GM08714 (cell line): ENCODE measurements around the gene RNLS.

ENCODE experiments used
- H3K4me3 ChIP-seq: fragments of 200-500 bp; sonication (Bioruptor generic); 2 replicates; pipeline ENCODE4 v1.5.1; 2014; ENCODE audit warnings: mild to moderate bottlenecking, low read length, inconsistent platforms
- ZNF274 ChIP-seq: IDR thresholded peaks from 2 replicates; pipeline ENCODE4 v1.6.1; 2012; ENCODE audit warnings: mild to moderate bottlenecking, low read depth, low read length

Gene RNLS

DNA sequence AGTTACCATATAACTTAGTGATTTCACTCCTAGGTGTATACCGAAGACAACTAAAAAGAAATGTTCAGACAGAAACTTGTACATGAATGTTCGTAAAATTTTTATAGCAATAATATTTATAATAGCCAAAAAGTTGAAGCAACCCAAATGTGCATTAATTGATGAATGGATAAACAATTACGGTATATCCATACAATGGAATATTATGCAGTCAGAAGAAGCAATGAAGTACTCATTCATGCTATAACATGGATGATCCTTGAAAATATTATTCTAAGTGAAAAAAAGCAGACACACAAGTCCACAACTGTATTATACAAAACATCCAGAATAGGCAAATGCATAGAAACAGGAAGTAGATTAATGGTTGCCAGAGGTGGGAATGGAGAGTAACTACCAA, 183.9 kb downstream of the RNLS start:
- no peak for TF ChIP-seq ZNF274
- H3K4me3 ChIP-seq = no peak overlapping the region

DNA sequence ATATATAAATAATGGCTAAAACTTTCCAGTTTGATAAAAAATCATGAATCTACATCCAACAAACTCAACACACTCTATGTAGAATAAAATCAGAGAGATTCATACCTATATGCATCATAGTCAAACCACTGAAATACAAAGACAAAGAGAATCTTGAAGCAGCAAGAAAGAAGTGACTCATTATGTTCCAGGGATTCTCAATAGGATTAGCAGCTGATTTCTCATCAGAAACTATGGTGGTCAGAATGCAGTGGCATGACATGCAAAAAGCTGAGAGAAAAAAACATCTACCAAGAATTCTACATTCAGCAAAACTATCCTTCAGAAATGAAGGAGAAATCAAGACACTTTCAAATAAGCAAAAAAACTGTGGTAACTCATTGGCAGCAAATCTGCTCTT, 187.4 kb downstream of the RNLS start:
- TF ChIP-seq ZNF274 = no peak
- H3K4me3 ChIP-seq = no peak overlapping the region

DNA sequence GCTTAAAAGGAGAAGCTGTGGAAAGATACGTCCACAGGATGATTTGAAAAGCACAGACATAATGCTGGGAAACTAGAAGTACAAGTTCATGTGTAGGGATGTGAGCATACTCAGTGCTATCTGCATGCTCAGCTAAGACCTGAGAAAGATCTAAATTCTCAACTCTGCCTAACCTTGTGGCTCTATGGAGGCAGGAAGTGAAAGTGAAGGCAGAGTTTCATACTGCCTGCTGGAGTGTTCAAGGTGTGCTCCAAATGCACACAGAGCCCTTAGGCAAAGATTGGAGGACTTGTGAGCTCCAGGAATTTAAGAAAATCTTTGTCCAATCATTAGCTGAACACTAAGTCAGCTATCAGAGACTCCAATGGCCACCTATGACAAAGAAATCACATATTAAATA, 190.9 kb downstream of the RNLS start:
- TF ChIP-seq ZNF274 = no peak

DNA sequence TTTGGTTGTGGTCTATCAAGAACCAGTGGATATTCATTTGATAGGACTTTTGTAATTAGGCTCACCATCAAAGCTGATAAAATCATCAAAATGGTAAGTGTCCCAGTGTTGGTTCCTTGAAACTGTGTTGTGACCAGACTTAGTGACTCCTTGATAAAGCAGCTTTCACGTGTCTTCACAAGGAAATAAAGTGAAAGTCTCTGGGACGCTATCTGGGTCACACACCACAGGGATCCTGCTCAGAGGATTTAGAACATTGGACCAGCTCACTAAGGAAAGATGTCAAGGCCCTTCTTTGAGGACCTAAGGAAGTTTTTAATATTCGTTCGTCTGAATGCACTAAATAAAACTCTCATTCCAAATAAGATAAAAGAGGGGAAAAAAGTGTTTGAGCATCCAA, 193.1 kb downstream of the RNLS start:
- H3K4me3 ChIP-seq = no peak overlapping the region
- TF ChIP-seq ZNF274 = no peak

More for the DNA sequence above, 190.9 kb downstream of the RNLS start:
- no peak overlapping the region for H3K4me3 ChIP-seq

DNA sequence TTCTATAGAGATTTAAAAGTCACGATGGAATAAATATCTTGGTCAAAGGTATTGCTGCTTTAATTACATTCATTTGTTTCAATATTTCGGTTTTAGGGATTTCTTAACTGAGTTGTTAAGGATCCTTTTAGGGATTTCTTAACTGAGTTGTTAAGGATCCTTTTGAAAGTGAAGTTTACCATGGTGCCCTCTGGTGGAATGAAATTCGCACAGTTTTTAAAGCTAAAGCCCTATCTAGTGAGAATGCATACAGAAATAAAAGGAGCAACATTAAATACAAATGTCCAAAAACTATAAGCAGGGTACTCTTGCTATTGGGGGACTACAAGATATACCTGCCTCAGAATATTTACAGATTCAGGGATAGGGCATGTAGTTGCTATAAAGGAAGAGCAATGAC, 193.7 kb downstream of the RNLS start:
- no peak for TF ChIP-seq ZNF274
- no peak overlapping the region for H3K4me3 ChIP-seq

DNA sequence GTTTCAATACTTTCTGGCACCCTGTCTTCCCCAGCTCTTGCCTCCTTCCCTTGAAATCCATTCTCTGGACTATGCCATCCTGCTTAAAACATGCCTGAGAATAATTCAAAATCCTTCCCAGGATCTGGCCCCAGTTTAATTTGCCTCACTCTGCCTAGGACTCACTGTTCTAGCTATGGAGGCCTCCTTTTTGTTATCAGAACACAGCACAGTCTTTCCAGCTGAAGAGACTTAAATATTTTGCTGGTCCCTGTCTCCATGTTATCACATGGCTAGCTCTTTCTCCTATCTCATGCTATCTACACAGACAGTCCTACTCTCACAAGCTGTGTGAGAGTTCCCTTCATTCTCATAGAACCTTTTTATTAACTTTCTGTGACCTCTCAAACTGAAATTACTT, 194.8 kb downstream of the RNLS start:
- H3K4me3 ChIP-seq = no peak overlapping the region; the same call in 1 of the 2 replicates
- TF ChIP-seq ZNF274 = no peak

DNA sequence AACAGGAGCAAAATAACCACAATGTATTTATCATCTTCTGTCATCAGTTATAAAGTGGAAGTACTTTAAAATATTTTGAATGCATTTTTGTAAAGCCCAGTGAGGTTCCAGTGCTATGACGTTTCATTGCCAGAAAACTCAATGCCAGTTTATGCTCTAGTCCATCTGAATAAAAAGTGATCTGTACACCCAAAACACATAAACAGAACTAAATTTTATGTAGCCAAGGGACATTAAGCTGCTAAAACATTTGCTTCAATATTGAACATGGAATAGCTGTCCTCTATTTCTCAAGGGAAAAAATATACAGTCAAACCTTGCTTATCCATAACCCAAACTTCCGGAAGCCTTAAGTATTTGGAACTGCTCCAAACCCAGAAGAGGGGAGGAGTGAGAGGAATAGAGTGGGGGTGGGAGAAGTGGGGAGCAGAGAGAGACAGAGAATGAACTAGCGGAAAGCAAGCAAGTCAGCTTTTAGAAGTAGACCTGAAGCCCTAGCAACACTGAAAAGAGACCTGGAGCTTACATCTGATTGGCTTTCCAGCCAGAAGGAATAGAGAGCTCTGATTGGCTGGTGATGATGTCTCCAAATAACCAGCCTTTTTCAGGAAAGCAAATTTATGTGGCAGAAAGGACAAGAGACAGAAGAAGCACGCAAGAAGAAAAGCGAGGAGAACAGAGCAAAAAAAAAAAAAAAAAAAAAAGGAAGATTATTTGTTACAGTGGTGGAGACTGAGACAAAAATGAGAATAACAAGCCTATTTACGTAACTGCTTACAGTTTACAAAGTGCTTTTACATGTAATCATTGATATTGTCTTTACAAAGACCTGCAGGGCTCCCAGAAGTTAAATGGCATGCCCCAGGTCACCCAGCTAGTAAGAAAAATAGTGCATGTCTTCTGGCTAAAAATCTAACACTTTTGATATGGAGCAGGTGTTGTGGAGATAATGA, 196.0 kb downstream of the RNLS start:
- no peak for TF ChIP-seq ZNF274
- peak overlapping the region; percentile 64; the same call in 1 of the 2 replicates for H3K4me3 ChIP-seq

DNA sequence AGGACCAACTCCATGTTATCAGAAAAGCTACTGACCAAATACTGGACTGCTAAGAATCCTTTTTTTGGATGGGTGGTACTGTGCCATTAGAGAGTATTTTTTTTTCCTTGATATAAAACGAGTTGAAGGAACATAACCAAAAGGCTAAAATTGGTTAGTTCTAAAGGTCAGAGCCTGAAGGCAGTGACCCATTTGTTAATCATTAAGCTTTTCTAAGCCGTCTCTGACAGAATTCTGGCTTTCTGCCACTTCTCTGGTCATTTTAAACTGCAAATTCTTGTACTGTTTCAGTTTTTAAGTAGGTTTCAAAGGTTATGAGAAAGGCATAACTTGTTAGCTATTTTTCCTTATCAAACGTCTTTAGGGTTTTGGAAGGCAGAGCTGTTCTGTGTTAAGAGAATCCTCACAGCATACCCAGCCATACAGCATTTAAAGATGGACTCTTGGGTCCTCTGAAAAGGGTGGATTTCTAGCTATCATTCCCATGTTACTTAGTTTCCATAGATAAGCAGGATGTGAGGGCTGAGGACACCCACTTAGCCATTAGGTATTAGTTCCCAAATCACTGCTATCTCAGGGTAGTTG, 196.8 kb downstream of the RNLS start:
- peak overlapping the region; percentile 59 for H3K4me3 ChIP-seq
- no peak for TF ChIP-seq ZNF274

DNA sequence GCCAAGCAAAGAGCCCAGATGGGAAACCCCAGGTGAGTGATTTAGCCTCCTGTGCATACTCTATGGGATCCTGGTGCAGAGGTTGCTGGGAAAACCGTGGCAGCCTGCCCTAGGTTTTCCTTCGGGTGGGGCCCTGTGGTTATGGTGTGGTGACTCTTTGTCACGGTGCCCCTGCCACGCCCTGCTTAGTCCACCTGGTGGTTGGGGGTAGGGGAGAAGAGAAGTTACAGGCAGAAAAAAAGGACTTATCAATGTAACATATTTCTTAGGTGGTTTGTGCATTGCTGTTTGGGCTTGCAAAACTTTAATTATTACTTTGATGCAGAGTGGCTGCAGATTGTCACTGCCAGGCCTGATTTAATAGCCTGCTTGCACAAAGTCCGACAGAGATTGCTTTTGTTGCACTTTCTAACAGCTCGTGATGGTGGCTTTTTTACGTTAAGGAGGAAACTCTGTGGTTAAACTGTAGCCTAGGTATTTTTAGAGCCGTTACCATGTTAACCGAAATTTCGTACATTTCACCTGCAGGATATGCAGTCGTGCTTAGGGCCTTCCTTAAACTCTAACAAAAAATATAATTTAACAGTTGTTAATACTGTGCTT, 197.4 kb downstream of the RNLS start:
- TF ChIP-seq ZNF274 = no peak
- peak overlapping the region; percentile 1; the same call in 1 of the 2 replicates for H3K4me3 ChIP-seq

DNA sequence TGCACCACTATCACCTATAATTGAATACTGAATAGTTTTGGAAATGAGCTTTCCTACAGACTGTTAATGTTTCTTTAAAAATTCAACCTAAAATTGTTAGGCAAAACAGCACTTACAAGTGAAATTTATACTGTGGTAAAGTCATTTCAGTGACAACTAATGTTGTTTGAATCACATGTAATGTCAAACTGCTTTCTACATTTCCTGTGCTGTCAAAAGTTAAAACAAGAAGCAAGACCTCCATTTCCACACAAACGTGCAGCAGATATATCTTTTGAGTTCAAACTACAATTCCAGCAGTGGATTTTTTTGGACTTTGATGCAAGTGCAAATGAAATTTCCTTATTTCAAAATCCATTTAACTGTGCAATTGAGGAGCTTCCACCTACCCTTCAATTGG, 199.8 kb downstream of the RNLS start:
- TF ChIP-seq ZNF274 = no peak
- H3K4me3 ChIP-seq = no peak overlapping the region

DNA sequence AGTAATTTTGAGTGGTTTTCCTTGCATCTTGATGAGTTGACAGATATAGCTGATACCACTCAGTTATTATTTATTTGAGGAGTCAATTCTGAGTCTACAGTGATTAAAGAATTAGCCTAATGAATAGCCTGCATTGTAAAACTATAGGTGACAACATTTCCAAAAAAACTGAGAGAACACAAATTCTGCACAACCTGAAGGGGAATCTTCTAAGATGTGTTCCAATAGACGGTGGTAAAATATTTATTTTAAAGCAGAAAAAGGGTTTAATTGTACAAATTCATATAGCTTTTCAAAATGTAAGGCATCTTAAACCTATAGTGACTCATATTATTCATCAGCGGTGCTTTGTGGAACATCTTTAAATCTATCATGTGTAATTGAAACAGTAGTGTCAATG, 200.4 kb downstream of the RNLS start:
- no peak for TF ChIP-seq ZNF274
- H3K4me3 ChIP-seq = no peak overlapping the region

DNA sequence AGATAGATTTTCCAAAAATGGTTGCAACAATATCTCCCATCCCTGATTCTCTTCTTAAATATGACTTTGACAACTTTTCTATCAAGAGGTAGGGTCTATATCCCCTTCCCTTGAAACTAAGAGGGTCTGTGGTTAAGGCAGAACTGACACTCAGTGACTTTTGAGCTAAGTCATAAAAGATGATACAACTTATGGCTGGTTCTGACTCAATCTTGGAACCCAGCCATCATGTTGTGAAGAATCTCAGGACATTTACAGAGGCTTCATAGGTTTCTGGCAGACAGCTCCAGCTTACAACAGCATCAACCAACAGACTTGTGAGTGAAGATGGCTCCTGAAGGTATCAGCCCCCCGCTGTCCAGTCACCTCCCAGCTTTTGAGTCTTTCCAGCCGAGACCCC, 203.5 kb downstream of the RNLS start:
- no peak overlapping the region for H3K4me3 ChIP-seq
- TF ChIP-seq ZNF274 = no peak

DNA sequence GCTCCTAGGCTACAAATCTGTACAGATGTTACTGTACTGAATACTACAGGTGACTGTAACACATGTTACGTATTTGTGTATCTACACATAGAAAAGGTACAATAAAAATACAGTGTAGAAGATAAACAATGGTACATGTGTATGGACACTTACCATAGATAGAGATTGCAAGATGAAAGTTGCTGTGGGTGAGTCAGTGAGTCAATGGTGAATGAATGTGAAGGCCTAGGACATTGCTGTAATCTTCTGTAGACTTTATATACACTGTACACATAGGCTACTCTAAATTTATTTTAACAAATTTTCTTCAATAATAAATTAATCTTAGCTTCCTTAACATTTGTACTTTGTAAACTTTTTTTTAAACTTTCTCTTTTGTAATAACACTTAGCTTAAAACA, 205.6 kb downstream of the RNLS start:
- no peak for TF ChIP-seq ZNF274
- H3K4me3 ChIP-seq = no peak overlapping the region

DNA sequence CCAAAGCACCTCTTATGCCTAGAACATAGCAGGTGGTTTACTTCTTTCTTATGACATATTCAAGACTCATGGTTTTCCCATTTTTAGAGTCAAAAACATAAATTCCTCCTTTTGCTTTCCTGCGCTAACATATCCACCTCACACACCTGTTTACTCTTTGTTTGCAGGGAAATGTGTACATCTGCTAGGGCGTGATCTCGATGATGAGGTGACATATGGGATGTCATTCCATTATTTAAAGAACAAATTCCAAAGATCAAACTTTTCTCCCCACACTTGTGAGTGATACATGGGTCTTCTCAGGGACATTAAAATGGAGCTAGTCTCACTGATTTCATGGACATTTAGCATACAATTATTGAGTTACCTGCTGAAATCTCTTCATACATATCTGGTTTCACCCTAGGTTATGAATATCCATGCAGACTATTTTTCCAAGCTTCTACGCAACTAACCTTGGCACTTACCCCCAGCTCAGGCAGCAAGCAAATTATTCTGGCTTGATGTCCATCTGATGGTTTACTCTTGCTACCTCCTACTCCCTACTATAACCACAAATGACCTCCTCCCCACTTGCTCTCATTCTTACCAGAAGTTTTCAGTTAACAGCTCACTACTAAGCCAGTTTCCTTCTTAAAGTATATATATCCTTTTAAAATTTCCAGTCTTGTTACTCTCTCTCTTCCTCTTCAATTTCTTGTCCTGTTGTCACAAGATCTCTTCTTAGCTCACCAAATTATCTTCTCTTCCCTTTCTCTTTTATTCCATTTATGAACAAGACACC, 208.5 kb downstream of the RNLS start:
- no peak for TF ChIP-seq ZNF274
- no peak overlapping the region for H3K4me3 ChIP-seq
